GM11168 (cell line): ENCODE results near the gene DCP1A.
"Not testable (repeated sequence)": the region's sequence is repeated elsewhere in the genome, so short reads cannot be mapped to it uniquely, and the experiment has no call there.

ENCODE experiments used
- in situ Hi-C: fragments of 300-500 bp; cut with MboI; formaldehyde crosslinking; loops from one replicate; pipeline ENCODE4 v1.12.0; 2022; ENCODE audit warnings: low sequenced_read_pairs; ENCODE audit not compliant: unreplicated experiment

DCP1A gene

DNA sequence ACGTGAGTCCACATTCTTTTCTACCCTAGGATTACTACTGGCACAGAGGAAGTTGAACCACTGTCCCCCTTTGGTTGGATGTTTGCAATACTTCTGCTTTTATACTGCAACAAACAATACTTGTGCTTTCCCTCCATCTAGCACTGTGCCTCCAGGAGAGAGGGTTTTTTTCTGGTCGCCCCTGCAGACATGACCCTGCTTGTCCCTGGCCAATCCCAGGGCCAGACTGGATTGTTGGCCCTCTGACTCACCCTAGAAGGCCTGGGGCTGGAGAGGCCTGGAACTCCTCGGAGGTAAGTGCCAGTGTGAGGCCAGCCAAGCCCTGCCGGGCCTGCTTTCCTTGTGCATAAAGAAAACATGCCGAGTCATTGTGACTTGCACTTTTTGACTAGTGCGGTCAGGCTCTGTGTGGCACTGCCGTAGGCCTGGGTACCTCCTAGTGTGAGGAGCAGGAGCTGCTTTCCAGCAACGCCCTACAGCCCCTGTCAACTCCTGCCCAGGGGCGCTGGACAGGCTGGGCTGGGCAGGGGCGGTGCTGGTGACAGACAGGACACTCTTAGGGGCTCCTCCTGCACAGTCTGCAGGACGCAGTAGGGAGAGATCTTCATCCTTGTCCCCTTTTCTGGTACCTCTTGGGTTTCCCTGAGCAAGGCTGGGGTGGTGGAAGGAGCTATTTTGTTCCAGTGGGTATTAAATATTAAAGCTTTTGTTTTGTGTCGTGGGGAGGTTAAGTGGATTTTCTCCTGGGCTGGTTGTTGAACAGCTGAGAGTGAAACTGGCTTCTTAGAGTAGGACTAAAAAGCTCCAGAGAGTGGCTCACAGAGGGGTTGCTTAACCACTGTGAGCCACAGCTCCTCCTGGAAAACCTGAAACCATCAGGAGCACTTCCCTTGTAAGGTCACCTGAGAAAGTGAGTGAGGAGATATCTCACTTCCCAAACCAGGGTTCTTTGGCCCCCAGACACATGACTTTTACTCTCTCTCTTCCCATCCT is 77.2 kb downstream of the DCP1A start:
- in situ Hi-C loops: no loop called here

DNA sequence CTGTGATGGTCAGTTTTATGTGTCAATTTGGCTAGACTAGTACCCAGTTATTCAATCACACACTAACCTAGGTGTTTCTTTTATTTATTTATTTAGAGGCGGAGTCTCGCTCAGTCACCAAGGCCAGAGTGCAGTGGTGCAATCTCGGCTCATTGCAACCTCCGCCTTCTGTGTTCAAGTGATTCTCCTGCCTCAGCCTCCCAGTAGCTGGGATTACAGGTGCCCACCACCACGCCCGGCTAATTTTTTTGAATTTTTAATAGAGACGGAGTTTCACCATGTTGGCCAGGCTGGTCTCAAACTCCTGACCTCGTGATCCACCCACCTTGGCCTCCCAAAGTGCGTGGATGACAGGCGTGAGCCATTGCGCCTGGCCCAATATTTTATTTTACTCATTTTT is 78.2 kb downstream of the DCP1A start:
- in situ Hi-C loops: not testable (repeated sequence)

DNA sequence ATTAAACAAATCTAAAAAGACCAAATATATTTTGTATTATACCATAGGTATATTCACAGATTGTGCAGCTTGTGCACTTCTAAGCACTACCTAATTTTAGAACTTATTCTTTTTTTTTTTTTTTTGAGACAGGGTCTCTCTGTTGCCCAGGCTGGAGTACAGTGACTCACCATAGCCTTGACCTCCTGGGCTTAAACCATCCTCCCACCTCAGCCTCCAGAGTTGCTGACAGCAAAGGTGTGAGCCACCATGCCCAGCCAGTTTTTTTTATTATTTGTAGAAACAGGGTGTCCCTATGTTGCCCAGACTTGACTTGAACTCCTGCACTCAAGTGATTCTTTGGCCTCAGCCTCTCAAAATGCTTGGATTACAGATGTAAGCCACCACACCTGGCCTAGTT is 79.6 kb downstream of the DCP1A start:
- in situ Hi-C loops: no loop called here

DNA sequence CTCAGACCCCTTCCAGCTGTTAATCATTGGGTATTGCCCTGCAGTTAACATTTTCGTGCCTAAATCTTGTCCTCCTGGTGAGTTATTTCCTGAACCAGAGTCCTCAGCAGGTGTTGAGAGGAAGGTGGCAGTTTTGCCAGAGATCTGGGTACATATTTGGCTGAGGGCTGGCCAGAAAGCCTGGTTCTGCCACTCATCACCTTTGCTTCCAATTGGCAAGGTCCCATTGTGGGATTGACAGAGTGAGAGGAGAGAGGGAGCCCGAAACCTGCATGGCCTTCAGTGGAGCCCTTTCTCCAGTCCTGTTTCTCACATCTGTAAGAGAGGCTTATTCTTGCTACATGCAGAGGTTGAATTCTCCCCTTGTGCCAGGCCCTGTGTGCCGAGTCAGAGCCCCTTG is 82.6 kb downstream of the DCP1A start:
- in situ Hi-C loops: no loop called here

DNA sequence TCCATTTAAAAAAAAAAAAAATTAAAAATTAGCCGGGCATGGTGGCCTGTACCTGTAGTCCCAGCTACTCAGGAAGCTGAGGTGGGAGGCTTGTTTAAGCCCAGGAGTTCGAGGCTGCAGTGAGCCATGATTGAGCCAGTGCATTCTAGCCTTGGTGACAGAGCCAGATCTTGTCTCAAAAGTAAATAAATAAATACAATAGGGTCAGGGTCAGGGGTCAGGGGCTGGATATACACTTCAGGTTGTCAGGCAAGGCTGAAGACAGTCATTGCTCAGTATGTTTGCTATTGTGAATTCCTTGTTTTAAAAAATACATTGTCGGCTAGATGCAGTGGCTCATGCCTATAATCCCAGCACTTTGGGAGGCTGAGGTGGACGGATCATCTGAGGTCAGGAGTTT is 83.4 kb downstream of the DCP1A start:
- in situ Hi-C loops: no loop called here

DNA sequence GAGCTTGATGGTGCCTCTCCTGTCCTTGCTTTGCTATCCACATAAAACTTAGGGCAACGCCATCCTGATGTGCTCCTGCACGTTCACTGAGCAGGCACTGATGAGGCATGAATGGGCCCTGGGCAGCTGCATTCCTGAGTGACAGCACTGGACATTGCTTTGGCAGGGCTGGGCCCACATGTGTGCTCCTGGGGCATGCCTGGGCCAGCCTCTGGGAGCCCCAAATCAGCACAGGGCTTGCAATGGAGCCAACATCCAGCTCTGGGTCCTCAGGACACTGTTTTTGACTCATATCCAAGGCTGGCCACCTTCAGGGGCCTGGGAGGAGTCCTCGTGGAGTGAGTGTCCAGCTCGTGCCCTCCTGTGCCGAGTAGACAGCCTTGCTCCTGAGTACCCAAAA is 85.6 kb downstream of the DCP1A start:
- in situ Hi-C loops: no loop called here

DNA sequence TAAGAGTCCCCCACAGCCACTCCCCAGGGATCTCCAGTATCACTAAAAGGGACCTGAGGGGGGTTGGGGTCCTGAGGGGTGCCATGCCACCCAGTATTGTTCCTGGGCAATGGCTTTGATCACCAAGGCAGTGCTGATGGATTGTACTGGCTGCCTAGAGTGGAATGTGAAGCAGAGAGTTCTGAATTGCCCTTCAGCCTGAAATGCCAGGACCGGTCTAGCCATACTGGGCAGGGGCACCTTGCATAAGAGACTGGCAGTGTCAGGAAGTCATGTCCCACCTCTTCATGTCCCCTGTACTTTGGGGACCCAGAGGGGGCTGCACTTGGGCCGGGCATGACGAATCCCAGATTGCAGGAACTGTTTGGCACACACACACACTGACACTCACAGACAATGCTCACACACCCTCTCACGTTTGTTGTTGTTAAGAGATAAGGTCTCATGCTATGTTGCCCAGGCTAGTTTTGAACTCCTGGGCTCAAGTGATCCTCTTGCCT is 87.0 kb downstream of the DCP1A start:
- in situ Hi-C loops: no loop called here

DNA sequence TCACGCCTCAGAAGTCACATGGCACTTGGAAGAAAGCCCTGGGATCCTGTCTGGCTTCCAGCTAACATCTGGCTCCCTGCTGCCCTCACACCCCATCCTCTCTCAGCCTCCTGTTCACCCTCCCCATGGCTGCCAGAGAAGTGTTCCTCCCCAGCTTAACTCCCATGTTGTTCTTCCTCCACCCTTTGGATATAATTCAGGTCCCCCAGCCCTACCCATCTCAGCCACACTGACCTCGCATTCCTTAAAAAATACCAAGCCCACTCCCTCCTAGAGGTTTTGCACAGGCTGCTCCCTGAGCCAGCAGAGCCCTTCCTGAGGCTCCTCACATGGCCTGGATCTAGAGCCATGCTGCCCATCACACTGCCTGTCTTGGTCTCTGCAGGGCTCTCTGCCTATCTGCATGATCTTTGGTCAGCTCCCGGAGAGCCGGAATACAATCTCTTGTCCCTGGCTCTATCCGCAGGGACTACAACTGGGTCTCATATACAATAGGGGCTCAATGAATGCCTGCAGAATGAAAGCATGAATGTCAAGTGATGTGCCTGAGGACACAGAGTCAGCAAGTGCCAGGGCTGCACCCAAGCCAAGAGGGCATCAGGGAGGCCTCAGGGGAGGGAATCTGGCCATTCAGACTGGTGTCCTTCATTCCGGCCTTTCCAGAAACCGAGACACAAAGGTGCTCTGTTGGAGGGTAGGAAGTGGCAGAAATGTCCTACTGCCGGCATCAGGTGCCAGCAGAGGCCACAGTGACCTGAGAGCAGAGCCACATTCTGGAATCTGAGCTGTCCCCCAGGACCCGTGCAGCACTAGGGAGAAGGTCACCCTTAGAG is 87.7 kb downstream of the DCP1A start:
- in situ Hi-C loops: no loop called here

DNA sequence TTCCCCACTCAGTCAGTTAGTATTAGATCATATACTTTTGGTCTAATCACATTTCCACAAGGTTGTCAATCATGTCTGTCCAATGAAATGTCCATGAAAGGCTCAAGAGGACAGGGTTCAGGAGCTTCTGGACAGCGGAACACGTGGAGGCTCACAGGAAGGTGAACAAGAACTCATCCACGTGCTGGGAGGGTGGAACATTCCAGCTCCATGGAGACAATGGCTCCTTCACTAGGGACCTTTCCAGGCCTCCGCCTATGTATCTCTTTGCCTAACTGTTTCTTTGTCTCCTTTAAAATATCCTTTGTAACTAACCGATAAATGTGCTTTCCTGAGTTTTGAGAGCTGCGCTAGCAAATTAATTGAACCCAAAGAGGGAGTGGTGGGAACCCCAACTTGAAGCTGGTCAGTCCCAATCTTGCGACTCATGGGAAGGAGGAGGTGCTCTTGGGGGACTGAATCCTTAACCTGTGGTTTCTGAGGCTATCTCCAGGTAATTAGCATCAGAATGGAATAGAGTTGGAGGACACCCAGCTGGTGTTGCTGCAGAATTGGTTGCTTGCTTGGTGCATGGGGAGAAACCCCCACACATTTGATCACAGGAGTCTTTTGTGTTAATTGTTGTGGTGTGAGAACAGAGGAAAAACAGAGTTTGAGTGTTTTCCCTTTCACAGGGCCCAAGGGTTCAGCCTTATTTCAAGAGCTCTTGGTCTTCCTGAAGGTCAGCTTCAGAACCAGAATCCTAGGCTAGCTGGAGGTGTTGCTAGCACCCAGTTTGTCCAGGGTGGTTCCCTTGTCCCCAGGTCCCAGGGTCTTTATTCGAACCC is 88.5 kb downstream of the DCP1A start:
- in situ Hi-C loops: no loop called here

DNA sequence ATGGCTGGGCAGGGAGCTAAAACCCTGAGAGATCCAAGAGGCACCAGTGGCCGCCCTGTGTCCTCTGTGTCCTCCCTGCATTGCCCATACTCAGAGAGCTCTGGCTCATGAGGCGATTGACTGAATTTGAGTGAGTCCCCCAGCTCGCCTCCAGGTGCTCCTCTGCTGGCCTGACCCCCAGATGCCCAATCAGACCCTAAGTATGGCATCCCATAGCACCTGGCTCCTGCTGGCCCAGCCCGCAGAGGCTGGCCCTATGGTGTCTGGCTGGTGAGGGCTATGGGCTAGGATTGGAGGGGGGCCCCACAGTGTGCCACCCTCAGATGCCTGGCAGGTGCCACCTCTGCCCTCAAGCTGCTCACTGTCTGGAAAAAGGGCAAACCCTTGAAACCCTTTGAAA is 89.9 kb downstream of the DCP1A start:
- in situ Hi-C loops: no loop called here

DNA sequence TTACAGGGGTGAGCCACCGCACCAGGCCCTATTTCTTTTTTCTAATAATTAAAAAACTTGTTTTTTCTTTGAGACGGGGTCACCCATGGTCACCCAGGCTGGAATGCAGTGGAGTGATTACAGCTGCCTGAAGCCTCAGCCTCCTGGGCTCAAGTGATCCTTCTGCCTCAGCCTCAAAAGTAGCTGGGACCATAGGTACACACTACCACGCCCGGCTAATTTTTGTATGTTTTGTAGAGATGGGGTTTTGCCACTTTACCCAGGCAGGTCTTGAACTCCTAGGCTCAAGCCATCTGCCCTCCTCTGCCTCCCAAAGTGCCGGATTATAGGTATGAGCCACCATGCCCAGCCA is 90.7 kb downstream of the DCP1A start:
- in situ Hi-C loops: no loop called here

DNA sequence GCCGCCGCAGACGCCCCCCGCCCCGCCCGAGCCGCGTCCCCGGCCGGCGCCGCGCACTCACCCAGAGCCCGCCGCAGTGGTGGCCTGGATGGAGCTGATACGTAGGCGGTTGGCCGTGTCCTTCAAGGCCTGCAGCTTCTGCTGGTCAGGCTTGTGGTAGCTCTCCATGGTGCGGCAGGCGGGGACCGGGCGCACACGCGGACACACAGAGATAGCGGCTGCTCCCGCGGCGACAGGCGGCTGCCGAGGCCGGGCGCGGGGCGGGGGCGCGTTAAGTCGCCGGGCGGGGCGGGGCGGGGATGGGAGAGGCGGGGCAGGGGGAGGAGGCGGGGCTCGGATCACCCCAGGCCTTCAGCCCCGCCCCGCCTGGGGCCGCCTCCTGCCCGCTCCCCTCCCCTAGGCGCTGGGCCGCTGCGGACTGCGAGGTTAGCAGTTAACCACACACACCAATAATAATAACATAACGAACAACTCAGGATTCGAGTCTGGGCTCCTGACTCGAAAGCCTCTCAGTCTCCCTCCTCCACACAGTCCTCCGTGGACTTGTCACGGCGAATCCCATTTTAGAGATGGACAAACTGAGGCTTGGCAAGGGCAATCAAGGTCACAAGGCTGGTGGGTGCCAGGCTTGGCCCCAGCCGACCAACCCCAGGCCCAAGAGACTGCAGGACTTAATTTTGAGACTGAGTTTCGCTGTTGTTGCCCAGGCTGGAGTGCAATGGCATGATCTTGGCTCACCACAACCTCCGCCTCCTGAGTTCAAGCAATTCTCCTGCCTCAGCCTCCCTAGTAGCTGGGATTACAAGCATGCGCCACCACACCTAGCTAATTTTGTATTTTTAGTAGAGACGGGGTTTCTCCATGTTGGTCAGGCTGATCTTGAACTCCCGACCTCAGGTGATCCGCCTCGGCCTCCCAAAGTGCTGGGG is 91.3 kb downstream of the DCP1A start, which contains the start of gene TKT:
Gene TKT (minus strand): TSS at position 248 of the 929 bp plus-strand sequence. CDS start 80 bp downstream, at position 168.
- in situ Hi-C loops: no loop called here

DNA sequence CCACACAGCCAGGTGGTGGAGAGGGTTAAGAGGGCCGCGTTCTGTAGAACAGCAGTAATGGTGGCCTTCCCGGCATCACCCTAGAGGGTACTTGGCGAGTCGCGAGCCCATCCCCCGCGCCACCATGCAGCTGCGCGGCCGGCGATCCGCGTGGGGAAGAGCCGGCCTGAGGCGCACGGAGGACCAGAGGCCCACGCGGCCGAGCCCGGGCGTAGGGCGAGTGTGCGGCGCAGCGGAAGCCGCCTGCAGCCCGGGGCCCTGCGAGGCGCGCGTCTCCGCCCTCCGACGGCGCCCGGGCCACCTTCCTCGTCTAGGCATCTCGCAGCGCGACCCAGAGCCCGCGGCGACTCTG is 91.9 kb downstream of the DCP1A start:
- in situ Hi-C loops: no loop called here

DNA sequence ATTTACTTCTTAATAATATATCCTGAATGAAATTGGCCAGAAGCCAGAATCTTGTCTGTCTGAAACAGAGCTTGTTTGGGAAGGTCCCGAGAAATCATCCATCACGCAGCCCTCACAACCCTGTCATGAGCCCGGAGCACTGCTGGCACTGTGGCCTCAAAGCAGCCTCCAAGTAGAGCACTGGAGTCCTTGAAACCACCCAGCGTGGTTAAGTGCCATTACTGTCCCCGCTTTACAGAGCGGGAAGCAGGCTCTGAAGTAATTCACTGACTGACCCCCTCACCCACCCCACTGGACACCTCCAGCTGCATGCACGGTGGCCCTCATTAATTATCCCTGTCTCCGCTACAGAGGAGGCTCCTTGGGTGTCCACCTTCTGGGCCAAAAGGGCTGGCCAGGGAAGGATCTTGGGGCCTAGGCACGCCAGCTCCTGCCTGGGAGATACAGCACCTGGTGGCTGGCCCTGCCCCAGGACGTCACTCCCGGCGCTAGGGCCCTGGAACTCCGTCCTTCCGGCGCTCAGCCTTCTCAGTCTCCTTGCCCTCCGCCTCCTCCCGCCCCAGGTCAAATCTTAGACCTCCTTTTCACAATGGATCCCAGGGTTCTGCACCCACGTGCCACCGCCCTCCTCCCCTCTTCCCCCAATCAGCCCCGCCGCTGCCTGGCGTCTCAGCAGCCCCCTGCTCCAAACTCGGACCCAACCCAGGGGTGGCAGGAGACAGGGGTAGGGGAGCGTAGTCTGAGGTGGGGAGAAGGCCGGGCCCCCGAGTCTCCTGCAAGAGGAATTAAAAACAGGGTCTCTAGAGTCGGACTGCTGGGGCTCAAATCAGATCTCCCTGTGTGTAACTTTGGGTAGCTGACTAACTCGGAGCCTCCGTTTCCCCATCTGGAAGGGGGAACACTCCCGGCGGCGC is 92.6 kb downstream of the DCP1A start:
- in situ Hi-C loops: no loop called here

DNA sequence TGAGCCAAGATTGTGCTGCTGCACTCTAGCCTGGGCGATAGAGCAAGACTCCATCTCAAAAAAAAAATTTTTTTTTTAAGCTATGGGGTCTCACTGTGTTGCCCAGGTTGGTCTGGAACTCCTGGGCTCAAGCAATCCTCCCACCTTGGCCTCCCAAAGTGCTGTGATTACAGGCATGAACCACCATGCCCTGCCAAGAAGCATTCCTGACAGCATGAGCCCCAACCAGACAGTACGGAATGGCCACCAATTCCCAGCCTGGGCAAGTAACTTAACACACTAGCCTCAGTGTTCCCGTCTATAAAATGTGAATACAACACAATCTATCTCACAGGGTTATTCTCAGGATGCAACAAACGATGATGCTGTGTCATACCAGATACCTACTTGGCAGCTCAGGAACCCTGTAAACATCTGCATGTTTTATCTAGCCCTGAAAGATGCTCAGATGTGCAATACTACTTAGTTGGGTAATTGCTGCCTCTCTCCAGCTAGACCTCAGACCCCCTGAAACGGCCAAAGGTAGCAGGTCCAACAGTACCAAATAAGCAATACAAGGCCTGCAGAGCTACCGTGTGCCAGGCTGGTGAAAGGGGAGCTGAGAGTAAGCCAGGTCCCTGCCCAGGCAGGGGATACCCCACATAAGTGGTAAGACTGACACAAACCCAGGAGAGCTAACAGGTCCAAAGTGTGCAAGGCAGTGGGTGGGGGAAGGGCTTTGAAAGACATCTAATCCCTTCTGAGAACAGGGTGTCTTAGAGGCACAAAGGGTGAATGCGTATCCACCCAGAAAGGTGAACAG is 93.4 kb downstream of the DCP1A start:
- in situ Hi-C loops: no loop called here

DNA sequence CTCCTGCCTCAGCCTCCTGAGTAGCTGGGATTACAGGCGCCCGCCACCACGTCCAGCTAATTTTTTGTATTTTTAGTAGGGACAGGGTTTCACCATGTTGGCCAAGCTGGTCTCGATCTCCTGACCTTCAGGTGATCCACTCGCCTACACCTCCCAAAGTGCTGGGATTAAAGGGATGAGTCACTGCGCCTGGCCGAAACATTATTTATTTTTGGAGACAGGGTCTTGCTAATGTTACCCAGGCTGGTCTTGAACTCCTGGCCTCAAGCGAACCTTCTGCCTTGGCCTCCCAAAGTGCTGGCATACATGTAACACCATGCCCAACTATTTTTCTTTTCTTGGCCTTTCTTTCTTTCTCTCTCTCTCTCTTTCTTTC is 94.4 kb downstream of the DCP1A start:
- in situ Hi-C loops: not testable (repeated sequence)

DNA sequence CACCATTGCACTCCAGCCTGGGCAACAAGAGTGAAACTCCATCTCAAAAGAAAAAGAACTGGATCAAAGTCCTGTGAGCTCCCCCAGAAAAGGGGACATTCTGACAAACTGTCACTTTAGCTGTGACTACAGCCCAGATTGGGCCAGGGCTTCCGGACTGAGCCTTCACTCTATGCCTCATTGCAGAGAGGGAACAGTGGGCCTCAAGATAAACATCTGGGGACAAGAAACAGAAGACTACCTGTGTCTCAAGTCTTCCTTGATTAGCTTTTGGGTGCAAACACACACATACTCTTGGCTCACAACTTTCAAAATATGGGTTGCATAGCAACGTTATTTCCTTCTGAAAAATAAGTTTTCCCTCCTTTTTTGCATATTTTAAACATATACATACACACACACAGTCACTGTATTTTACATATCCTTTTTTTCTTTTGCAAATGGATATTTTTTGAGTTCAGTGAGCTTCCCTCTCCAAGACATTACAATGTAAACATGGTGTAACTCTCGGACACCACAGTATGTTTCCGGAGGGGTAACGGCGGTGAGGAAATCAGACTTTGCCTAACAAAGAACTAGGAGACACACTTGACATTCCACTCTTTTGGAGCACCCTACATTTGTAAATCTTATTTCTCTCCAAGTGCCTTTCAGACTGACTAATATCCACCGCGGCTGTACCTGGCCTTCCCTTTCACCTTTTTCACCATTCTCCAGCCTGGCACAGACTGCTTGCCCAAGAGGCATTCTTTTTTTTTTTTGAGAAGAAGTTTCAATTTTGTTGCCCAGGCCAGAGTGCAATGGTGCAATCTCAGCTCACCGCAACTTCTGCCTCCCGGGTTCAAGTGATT is 95.0 kb downstream of the DCP1A start:
- in situ Hi-C loops: no loop called here
